Activated B cell treated with CpG ODN at 0.5 μM for 24 hours (primary cell): ENCODE data around the gene TFDP1. TPM values are rescaled to one million over a fixed set of nuclear protein-coding genes. Genes with fewer than 3 reads are reported as not detected.

ENCODE experiments used
- ATAC-seq: fragments of 200-7000 bp; cut with Tn5 transposase; one replicate; pipeline ENCODE4 v1.10.0; 2021; ENCODE audit warnings: low read depth, mild to moderate bottlenecking, moderate library complexity
- CTCF ChIA-PET: fragments of 350-600 bp; sonication (Branson Sonifier 250); formaldehyde crosslinking; loops from one replicate; lab custom pipeline; 2021; ENCODE audit warnings: antibody characterized with exemption; lab: Charles Lee
- POLR2A ChIA-PET: fragments of 350-600 bp; sonication (Branson Sonifier 250); formaldehyde crosslinking; loops from one replicate; lab custom pipeline; 2021; ENCODE audit warnings: antibody characterized with exemption; lab: Charles Lee
- DNase-seq: peaks from one replicate; pipeline ENCODE4 v3.0.0; 2022
- H3K27ac Mint-ChIP-seq: one replicate; pipeline ENCODE4 v1.8.0; 2020; ENCODE audit warnings: mixed read lengths
- H3K27me3 Mint-ChIP-seq: one replicate; pipeline ENCODE4 v1.8.0; 2021; ENCODE audit warnings: mixed read lengths
- H3K36me3 Mint-ChIP-seq: one replicate; pipeline ENCODE4 v1.8.0; 2021; ENCODE audit warnings: low read depth, mixed read lengths
- H3K4me1 Mint-ChIP-seq: one replicate; pipeline ENCODE4 v1.8.0; 2021; ENCODE audit warnings: mixed read lengths
- H3K4me3 Mint-ChIP-seq: one replicate; pipeline ENCODE4 v1.8.0; 2020; ENCODE audit warnings: mild to moderate bottlenecking, mixed read lengths
- H3K9me3 Mint-ChIP-seq: one replicate; pipeline ENCODE4 v1.8.0; 2020; ENCODE audit warnings: mixed read lengths
- intact Hi-C: fragments of 100-400 bp; cut with micrococcal nuclease; formaldehyde crosslinking; loops from one replicate; pipeline ENCODE4 v1.15.1; 2024
- total RNA-seq: library from RNA; stranded (reverse); gene quantifications from 2 replicates; pipeline ENCODE4 v1.2.3, GENCODE V29; 2022
- TF ChIP-seq, protein P1 (sequence below): fragments of 200-600 bp; IDR thresholded peaks from one replicate; pipeline ENCODE4 v1.8.0; 2022; ENCODE audit warnings: antibody characterized with exemption, mild to moderate bottlenecking

The TFDP1 gene
- total RNA-seq, 1 donor from 2014 or later: 54.3 TPM

DNA sequence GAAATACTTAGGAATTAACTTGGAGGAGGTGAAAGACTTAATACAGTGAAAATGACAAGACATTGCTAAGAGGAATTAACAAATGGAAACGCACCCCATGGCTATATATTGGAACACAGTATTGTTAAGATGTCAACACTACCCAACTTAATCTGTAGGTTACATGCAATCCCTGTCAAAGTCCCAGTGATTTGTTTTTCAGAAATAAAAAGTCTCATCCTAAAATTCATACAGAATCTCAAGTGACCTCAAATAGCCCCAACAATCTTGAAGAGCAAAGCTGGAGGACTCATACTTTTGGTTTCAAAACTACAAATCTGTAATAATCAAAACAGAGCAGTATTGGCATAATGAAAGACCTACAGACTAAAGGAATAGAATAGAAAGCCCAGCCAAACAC is 60.2 kb downstream of the TFDP1 start:
- CTCF ChIA-PET: no interaction called here
- TF ChIP-seq, protein P1, sequence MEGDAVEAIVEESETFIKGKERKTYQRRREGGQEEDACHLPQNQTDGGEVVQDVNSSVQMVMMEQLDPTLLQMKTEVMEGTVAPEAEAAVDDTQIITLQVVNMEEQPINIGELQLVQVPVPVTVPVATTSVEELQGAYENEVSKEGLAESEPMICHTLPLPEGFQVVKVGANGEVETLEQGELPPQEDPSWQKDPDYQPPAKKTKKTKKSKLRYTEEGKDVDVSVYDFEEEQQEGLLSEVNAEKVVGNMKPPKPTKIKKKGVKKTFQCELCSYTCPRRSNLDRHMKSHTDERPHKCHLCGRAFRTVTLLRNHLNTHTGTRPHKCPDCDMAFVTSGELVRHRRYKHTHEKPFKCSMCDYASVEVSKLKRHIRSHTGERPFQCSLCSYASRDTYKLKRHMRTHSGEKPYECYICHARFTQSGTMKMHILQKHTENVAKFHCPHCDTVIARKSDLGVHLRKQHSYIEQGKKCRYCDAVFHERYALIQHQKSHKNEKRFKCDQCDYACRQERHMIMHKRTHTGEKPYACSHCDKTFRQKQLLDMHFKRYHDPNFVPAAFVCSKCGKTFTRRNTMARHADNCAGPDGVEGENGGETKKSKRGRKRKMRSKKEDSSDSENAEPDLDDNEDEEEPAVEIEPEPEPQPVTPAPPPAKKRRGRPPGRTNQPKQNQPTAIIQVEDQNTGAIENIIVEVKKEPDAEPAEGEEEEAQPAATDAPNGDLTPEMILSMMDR: no peak
- POLR2A ChIA-PET: no interaction called here
- DNase-seq (no peak), ATAC-seq (no peak)
- no peak overlapping the region for H3K4me3 Mint-ChIP-seq
- intact Hi-C loops: no loop called here
- peaks cover 18% of the 10 kb centered on the region for H3K36me3 Mint-ChIP-seq
- no peak overlapping the region for H3K27ac Mint-ChIP-seq
- H3K27me3 Mint-ChIP-seq: no peaks in the 10 kb centered on the region
- H3K4me1 Mint-ChIP-seq: peaks cover 37% of the 10 kb centered on the region
- H3K9me3 Mint-ChIP-seq: no peaks in the 10 kb centered on the region

DNA sequence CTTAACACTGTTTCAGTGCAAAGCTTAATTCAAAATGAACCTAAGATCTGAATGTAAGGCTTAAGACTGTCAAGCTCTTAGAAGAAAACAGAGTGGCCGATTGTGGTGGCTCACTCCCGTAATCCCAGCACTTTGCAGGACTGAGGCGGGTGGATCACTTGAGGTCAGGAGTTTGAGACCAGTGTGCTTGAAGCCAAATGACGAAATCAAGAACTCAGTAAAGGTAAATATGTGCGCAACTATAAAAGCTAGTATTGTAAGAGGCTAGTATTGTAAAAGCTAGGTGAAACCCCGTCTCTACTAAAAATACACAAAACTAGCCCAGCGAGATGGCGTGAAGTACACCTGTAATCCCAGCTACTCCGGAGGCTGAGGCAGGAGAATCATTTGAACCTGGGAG is 60.8 kb downstream of the TFDP1 start:
- TF ChIP-seq, protein P1: no peak
- H3K36me3 Mint-ChIP-seq: peaks cover 12% of the 10 kb centered on the region
- H3K4me1 Mint-ChIP-seq: peaks cover 37% of the 10 kb centered on the region
- ATAC-seq: no peak
- H3K9me3 Mint-ChIP-seq: no peaks in the 10 kb centered on the region
- no peak for DNase-seq
- H3K4me3 Mint-ChIP-seq: no peak overlapping the region
- POLR2A ChIA-PET: no interaction called here
- H3K27ac Mint-ChIP-seq: no peak overlapping the region
- CTCF ChIA-PET: no interaction called here
- intact Hi-C loops: no loop called here
- H3K27me3 Mint-ChIP-seq: no peaks in the 10 kb centered on the region

DNA sequence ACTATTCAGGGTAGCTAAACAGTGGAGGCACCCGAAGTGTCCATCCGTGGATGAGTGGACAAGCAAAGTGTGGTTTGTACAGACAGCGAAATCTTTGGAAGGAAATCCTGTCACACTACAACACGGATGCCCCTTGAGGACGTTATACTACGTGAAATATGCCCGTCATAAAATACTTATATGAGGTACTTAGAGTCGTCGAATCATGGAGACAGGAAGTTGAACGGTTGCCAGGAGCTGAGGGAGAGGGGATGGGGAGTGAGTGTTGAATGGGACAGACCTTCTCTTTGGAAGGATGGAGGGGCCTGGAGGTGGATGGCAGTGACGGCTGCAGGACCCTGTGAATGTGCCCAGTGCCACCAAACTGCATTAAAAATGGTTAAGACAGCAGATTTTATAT is 61.8 kb downstream of the TFDP1 start:
- Mint-ChIP-seq H3K27ac (no peak overlapping the region), H3K27me3 (no peaks in the 10 kb centered on the region), H3K4me1 (peaks cover 37% of the 10 kb centered on the region), H3K9me3 (no peaks in the 10 kb centered on the region), H3K36me3 (peaks cover 7% of the 10 kb centered on the region), H3K4me3 (no peak overlapping the region)
- TF ChIP-seq, protein P1: no peak
- intact Hi-C loops: no loop called here
- DNase-seq: no peak
- no peak for ATAC-seq
- ChIA-PET CTCF (no interaction called here), POLR2A (no interaction called here)

DNA sequence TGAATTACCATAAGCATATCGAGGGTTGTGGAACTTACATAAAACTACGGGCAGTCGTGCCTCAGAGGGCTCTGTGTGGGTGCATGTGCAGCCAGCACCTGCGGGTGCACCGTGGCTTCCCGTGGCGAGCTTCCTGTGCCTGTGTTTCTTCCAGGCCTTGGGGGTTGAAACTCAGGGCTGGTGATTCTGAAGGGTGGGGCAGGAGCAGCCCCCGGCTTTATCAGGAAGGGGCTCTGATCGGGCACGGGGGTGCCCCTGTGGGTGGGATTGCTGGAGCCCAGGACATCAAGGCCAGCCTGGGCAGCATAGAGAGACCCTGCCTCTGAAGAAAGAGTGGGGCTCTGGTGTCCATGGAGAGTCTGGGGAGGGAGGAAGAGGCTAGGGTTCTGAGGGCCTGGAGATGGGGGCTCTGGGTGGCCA is 62.4 kb downstream of the TFDP1 start:
- DNase-seq (no peak), ATAC-seq (no peak)
- POLR2A ChIA-PET: no interaction called here
- intact Hi-C loops: no loop called here
- H3K4me1 Mint-ChIP-seq: peaks cover 37% of the 10 kb centered on the region
- CTCF ChIA-PET: no interaction called here
- no peak overlapping the region for H3K27ac Mint-ChIP-seq
- TF ChIP-seq, protein P1: no peak
- H3K36me3 Mint-ChIP-seq: peaks cover 4% of the 10 kb centered on the region
- no peaks in the 10 kb centered on the region for H3K9me3 Mint-ChIP-seq
- H3K27me3 Mint-ChIP-seq: no peaks in the 10 kb centered on the region
- no peak overlapping the region for H3K4me3 Mint-ChIP-seq

- no peaks in the 10 kb centered on the region for H3K27me3 Mint-ChIP-seq
- H3K9me3 Mint-ChIP-seq: no peaks in the 10 kb centered on the region
- ATAC-seq: no peak
- TF ChIP-seq, protein P1: no peak
- no peak overlapping the region for H3K4me3 Mint-ChIP-seq
- ChIA-PET CTCF (no interaction called here), POLR2A (no interaction called here)
- no peaks in the 10 kb centered on the region for H3K36me3 Mint-ChIP-seq
- peak; percentile 10 for DNase-seq
- intact Hi-C loops: no loop called here
- no peak overlapping the region for H3K27ac Mint-ChIP-seq
- peaks cover 34% of the 10 kb centered on the region for H3K4me1 Mint-ChIP-seq
Measured at GRCh38 chr13:113647351-113648215, 63.0 kb downstream of the TFDP1 start.
